ENCODE data around the gene RTF2. TPM values are rescaled to one million over a fixed set of nuclear protein-coding genes. Genes with fewer than 3 reads are reported as not detected.
A peak's percentile ranks its signal among the peaks of the same experiment; 100 is the strongest.

RTF2 gene
- polyA plus RNA-seq, 4 donors, result 70.2 to 83.5 (median 78.4) TPM

DNA sequence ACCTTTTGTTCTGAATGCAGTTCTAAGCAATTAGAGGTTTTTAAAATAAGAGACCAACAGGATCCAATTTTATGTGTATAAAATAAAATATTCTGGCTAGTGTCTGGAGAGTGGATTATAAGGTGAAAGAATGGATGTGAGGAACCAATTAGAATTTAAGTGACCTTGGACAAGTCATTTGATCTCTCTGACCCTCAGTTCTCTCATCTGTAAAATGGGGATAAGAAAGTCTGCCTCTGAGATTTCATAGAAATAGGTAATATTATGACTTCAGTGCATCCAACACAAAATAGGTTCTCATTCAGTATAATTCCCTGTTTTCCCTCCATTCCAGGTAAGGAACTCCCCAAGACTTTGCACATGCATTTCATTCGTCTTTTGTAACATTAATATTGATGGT, 37.5 kb upstream of the RTF2 start:
- Histone ChIP-seq H3K27ac (ENCODE audit: low read depth in 1 of 3, low read length in 2 of 3) (no peak overlapping the region), H3K36me3 (ENCODE audit: control insufficient read depth in 3 of 3, insufficient read depth in 2 of 3, low read depth in 1 of 3, low read length in 3 of 3) (no peaks in the 10 kb centered on the region), H3K27me3 (ENCODE audit: control insufficient read depth in 3 of 3, insufficient read depth in 3 of 3, low read length in 3 of 3) (no peaks in the 10 kb centered on the region), H3K4me3 (ENCODE audit: low read depth in 1 of 3, low read length in 3 of 3) (no peak overlapping the region), H3K9me3 (ENCODE audit: control insufficient read depth in 2 of 2, insufficient read depth in 1 of 2, low read depth in 1 of 2, low read length in 1 of 2) (no peaks in the 10 kb centered on the region), H3K4me1 (ENCODE audit: control insufficient read depth in 3 of 3, insufficient read depth in 2 of 3, low read depth in 1 of 3, low read length in 2 of 3) (peaks cover 0 to 5% (median 0%) of the 10 kb centered on the region in 3 donors)
- 75 to 91% (median 88%) methylated on average over 1 of the region's 1 CpG for WGBS, 3 donors
- FAIRE-seq, result no peak
- DNase-seq, result no peak

DNA sequence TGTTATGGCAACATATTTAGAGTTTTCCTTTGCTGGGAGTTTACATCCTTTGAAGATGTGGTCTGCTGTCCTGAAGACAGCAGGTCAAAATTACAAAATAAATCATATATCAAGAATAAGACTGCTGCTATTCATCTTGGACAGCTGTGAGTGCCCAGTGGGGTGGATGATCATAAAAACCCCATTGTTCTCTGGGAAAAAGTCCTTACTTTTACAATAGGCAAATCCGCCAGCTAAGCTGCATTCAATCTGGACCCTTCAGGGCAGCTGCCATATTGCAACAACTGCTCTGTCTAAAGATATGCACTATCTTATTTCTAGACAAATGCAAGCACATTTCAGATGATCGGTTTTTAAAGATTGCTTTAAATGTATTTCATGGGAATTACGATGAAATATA, 37.0 kb upstream of the RTF2 start:
- WGBS, 3 donors, result 76 to 90% (median 86%) methylated on average over 3 of the region's 3 CpGs
- FAIRE-seq, result no peak
- H3K4me3 ChIP-seq (ENCODE audit: low read depth in 1 of 3, low read length in 3 of 3), result no peak overlapping the region

DNA sequence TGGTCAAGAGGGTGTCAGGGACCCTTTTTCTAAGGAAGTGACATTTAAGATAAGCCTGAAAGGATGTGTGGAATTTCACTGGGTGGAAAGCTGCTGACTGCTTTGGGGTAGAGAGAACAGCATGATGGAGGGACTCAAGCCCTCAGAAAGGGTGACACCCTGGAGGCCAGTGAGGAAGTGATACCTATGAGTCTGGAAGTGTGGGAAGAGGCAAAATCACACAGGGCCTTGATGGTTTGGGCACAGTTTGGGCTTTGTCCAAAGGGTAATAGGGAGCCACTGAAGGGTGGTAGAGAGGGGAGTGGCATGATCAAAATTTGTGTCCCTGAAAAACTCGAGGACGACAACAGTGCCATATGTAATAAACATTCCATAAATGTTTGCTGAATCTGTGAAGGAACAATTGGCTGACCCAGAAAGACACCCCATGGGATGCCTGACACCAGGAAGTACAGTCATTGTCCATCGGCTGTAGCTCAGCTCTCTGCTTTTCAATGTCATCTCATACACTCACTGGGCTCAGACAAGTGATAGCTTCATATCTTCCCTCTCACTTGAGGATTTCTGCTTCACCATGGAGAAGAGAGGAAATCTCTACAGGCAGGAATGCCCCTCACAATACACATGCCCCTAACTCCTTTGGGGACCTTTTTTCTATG, 35.1 kb upstream of the RTF2 start:
- FAIRE-seq (no peak), DNase-seq (no peak)
- H3K27ac ChIP-seq (ENCODE audit: low read depth in 1 of 3, low read length in 2 of 3), result no peak overlapping the region
- H3K4me3 ChIP-seq (ENCODE audit: low read depth in 1 of 3, low read length in 3 of 3), result no peak overlapping the region
- no peaks in the 10 kb centered on the region for H3K36me3 ChIP-seq (ENCODE audit: control insufficient read depth in 3 of 3, insufficient read depth in 2 of 3, low read depth in 1 of 3, low read length in 3 of 3)
- no peaks in the 10 kb centered on the region for H3K27me3 ChIP-seq (ENCODE audit: control insufficient read depth in 3 of 3, insufficient read depth in 3 of 3, low read length in 3 of 3)
- H3K9me3 ChIP-seq (ENCODE audit: control insufficient read depth in 2 of 2, insufficient read depth in 1 of 2, low read depth in 1 of 2, low read length in 1 of 2), result no peaks in the 10 kb centered on the region
- 47 to 75% (median 58%) methylated on average over 3 of the region's 3 CpGs for WGBS, 3 donors
- H3K4me1 ChIP-seq (ENCODE audit: control insufficient read depth in 3 of 3, insufficient read depth in 2 of 3, low read depth in 1 of 3, low read length in 2 of 3), result peaks cover 0 to 5% (median 0%) of the 10 kb centered on the region in 3 donors

More for the DNA sequence above, 37.0 kb upstream of the RTF2 start:
- peaks cover 0 to 5% (median 0%) of the 10 kb centered on the region in 3 donors for H3K4me1 ChIP-seq (ENCODE audit: control insufficient read depth in 3 of 3, insufficient read depth in 2 of 3, low read depth in 1 of 3, low read length in 2 of 3)
- no peak overlapping the region for H3K27ac ChIP-seq (ENCODE audit: low read depth in 1 of 3, low read length in 2 of 3)
- no peaks in the 10 kb centered on the region for H3K36me3 ChIP-seq (ENCODE audit: control insufficient read depth in 3 of 3, insufficient read depth in 2 of 3, low read depth in 1 of 3, low read length in 3 of 3)
- H3K9me3 ChIP-seq (ENCODE audit: control insufficient read depth in 2 of 2, insufficient read depth in 1 of 2, low read depth in 1 of 2, low read length in 1 of 2), result no peaks in the 10 kb centered on the region
- H3K27me3 ChIP-seq (ENCODE audit: control insufficient read depth in 3 of 3, insufficient read depth in 3 of 3, low read length in 3 of 3), result no peaks in the 10 kb centered on the region
- no peak for DNase-seq

DNA sequence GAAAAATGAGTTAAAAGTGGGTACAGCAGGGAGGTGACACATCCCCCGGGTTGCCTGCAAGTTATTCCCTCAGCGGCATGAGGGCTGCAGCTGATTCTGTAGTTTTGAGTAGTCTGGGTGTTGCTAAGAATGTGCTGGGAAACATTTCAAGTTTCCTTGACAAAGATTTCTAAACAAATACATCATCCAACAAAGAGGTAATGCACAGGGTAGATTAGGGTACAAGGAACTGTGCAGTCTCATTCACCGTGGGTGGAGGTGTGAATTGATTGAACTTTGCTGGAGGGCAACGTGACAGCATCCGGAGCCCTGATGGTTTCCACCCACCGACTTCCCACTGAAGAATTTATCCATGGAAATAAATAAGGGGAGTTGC, 34.6 kb upstream of the RTF2 start:
- H3K9me3 ChIP-seq (ENCODE audit: control insufficient read depth in 2 of 2, insufficient read depth in 1 of 2, low read depth in 1 of 2, low read length in 1 of 2), result no peaks in the 10 kb centered on the region
- 48 to 61% (median 54%) methylated on average over 6 of the region's 6 CpGs for WGBS, 3 donors
- DNase-seq (no peak), FAIRE-seq (no peak)
- H3K27ac ChIP-seq (ENCODE audit: low read depth in 1 of 3, low read length in 2 of 3), result no peak overlapping the region
- no peak overlapping the region for H3K4me3 ChIP-seq (ENCODE audit: low read depth in 1 of 3, low read length in 3 of 3)
- H3K27me3 ChIP-seq (ENCODE audit: control insufficient read depth in 3 of 3, insufficient read depth in 3 of 3, low read length in 3 of 3), result no peaks in the 10 kb centered on the region
- no peaks in the 10 kb centered on the region for H3K36me3 ChIP-seq (ENCODE audit: control insufficient read depth in 3 of 3, insufficient read depth in 2 of 3, low read depth in 1 of 3, low read length in 3 of 3)
- peaks cover 0 to 5% (median 0%) of the 10 kb centered on the region in 3 donors for H3K4me1 ChIP-seq (ENCODE audit: control insufficient read depth in 3 of 3, insufficient read depth in 2 of 3, low read depth in 1 of 3, low read length in 2 of 3)

DNA sequence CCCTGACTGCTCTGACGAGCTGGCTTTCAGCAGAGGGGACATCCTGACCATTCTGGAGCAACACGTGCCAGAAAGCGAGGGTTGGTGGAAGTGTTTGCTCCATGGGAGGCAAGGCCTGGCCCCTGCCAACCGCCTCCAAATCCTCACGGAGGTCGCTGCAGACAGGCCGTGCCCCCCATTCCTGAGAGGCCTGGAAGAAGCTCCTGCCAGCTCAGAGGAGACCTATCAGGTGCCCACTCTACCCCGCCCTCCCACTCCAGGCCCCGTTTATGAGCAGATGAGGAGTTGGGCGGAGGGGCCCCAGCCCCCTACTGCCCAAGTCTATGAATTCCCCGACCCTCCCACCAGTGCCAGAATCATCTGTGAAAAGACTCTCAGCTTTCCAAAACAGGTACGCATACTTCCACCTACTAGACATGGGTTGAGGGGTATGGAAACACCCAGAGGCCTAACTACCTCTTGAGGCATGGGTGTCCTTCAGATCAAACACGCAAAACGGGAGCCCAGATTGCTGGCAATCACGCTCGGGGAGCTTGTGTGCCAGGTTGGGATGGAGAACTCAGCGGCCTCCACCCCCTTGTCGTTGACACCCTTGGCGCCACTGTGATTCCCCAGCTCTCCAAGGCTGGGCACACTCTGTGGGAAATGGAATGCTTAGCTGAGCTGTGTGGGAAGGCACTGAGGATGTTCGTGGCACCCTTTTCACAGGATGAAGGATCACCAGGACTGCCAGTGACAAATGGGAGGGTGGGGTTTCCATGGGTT, 31.0 kb upstream of the RTF2 start:
- no peaks in the 10 kb centered on the region for H3K9me3 ChIP-seq (ENCODE audit: control insufficient read depth in 2 of 2, insufficient read depth in 1 of 2, low read depth in 1 of 2, low read length in 1 of 2)
- H3K27me3 ChIP-seq (ENCODE audit: control insufficient read depth in 3 of 3, insufficient read depth in 3 of 3, low read length in 3 of 3), result no peaks in the 10 kb centered on the region
- WGBS, 3 donors, result 85 to 88% (median 87%) methylated on average over 20 of the region's 20 CpGs
- H3K4me3 ChIP-seq (ENCODE audit: low read depth in 1 of 3, low read length in 3 of 3), result no peak overlapping the region
- H3K4me1 ChIP-seq (ENCODE audit: control insufficient read depth in 3 of 3, insufficient read depth in 2 of 3, low read depth in 1 of 3, low read length in 2 of 3), result peaks cover 0 to 6% (median 5%) of the 10 kb centered on the region in 3 donors
- no peaks in the 10 kb centered on the region for H3K36me3 ChIP-seq (ENCODE audit: control insufficient read depth in 3 of 3, insufficient read depth in 2 of 3, low read depth in 1 of 3, low read length in 3 of 3)
- DNase-seq (no peak), FAIRE-seq (no peak)
- no peak overlapping the region for H3K27ac ChIP-seq (ENCODE audit: low read depth in 1 of 3, low read length in 2 of 3)

DNA sequence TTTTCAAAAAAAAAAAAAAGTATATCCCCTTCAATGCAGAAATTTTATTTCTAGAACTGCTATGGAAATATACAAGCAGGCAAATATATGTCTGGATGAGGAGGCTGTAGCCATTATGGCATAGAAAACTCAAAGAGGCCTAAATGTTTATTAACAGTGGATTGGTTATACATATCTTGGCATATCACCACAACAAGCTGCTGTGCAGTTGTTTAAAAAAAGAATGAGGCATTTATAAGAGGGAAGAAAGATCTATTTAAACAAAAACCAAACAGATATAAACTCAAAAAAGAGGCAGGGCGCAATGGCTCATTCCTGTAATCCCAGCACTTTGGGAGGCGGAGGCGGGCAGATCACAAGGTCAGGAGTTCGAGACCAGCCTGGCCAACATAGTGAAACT, 30.1 kb upstream of the RTF2 start:
- 83 to 93% (median 92%) methylated on average over 4 of the region's 4 CpGs for WGBS, 3 donors
- Histone ChIP-seq H3K4me1 (ENCODE audit: control insufficient read depth in 3 of 3, insufficient read depth in 2 of 3, low read depth in 1 of 3, low read length in 2 of 3) (peaks cover 0 to 6% (median 5%) of the 10 kb centered on the region in 3 donors), H3K27me3 (ENCODE audit: control insufficient read depth in 3 of 3, insufficient read depth in 3 of 3, low read length in 3 of 3) (no peaks in the 10 kb centered on the region), H3K27ac (ENCODE audit: low read depth in 1 of 3, low read length in 2 of 3) (no peak overlapping the region), H3K36me3 (ENCODE audit: control insufficient read depth in 3 of 3, insufficient read depth in 2 of 3, low read depth in 1 of 3, low read length in 3 of 3) (no peaks in the 10 kb centered on the region), H3K4me3 (ENCODE audit: low read depth in 1 of 3, low read length in 3 of 3) (no peak overlapping the region), H3K9me3 (ENCODE audit: control insufficient read depth in 2 of 2, insufficient read depth in 1 of 2, low read depth in 1 of 2, low read length in 1 of 2) (no peaks in the 10 kb centered on the region)
- FAIRE-seq (no peak), DNase-seq (no peak)

DNA sequence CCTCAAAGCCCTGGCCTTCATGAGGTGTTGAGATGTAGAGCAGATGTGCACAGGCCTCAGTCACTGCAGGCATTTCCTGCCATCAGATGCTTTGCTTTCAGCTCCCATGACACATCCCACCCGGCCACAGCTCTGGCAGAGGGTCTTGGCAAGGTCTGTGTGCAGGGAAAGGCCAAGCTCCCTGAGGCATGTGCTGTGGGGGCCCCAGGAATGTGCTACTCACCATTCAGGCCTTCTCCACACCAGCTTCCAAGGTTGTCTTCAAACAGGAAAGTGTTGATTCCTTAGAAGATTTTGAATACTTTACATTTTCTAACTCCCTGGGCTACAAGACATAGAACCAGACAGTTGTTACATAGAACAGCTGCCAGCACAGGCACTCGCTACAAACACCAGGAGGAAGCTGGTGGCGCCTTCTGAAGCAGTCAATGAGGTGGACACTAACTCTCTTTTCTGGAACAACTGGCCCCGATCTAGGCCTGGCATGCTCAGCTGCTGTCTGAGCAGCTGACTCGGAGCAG, 28.6 kb upstream of the RTF2 start:
- WGBS, 3 donors, result 48 to 65% (median 51%) methylated on average over 5 of the region's 5 CpGs
- Histone ChIP-seq H3K4me1 (ENCODE audit: control insufficient read depth in 3 of 3, insufficient read depth in 2 of 3, low read depth in 1 of 3, low read length in 2 of 3) (peaks cover 0 to 6% (median 0%) of the 10 kb centered on the region in 3 donors), H3K36me3 (ENCODE audit: control insufficient read depth in 3 of 3, insufficient read depth in 2 of 3, low read depth in 1 of 3, low read length in 3 of 3) (no peaks in the 10 kb centered on the region), H3K4me3 (ENCODE audit: low read depth in 1 of 3, low read length in 3 of 3) (no peak overlapping the region), H3K9me3 (ENCODE audit: control insufficient read depth in 2 of 2, insufficient read depth in 1 of 2, low read depth in 1 of 2, low read length in 1 of 2) (no peaks in the 10 kb centered on the region), H3K27me3 (ENCODE audit: control insufficient read depth in 3 of 3, insufficient read depth in 3 of 3, low read length in 3 of 3) (no peaks in the 10 kb centered on the region), H3K27ac (ENCODE audit: low read depth in 1 of 3, low read length in 2 of 3) (peak overlapping the region in 2 of 3 donors; percentile 14 to 38)
- DNase-seq, result no peak
- no peak for FAIRE-seq

DNA sequence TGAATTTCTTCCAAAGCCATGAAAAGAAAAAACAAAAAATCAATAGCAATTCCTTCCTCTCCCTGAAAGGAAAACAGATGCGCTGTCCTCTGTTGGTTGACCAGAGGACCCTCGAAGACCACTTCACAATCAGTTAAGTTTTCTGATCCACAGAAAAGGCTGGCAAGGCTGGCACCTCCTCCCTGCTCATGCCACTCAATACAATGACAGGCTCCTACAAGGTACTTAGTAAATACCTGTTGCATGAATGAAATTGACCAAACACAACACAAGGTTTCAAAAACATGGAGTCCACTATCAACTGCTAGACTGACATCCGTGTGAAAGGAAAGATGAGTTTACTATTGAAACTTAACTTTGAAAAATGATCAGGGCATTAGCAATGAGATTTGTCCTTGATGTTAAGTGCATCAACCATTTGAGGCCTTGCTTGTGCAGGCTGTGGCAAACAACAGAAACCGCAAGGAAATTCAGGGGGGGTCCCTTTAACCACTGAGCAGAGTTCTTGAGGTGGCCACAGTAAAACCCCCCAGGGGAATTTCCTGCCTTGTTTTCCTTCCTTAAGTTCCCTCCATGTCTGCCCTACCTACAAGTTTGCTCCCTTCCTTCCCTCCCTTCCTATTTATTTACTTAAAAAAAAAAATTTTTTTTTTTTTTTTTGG, 27.9 kb upstream of the RTF2 start:
- no peaks in the 10 kb centered on the region for H3K27me3 ChIP-seq (ENCODE audit: control insufficient read depth in 3 of 3, insufficient read depth in 3 of 3, low read length in 3 of 3)
- no peak for FAIRE-seq

More for the DNA sequence above, 27.9 kb upstream of the RTF2 start:
- WGBS, 3 donors, result 58 to 79% (median 63%) methylated on average over 4 of the region's 4 CpGs
- peak in 1 of 2 donors; percentile 21 for DNase-seq
- no peak overlapping the region for H3K4me3 ChIP-seq (ENCODE audit: low read depth in 1 of 3, low read length in 3 of 3)
- no peaks in the 10 kb centered on the region for H3K36me3 ChIP-seq (ENCODE audit: control insufficient read depth in 3 of 3, insufficient read depth in 2 of 3, low read depth in 1 of 3, low read length in 3 of 3)
- H3K4me1 ChIP-seq (ENCODE audit: control insufficient read depth in 3 of 3, insufficient read depth in 2 of 3, low read depth in 1 of 3, low read length in 2 of 3), result peaks cover 0 to 6% (median 0%) of the 10 kb centered on the region in 3 donors
- H3K27ac ChIP-seq (ENCODE audit: low read depth in 1 of 3, low read length in 2 of 3), result peak overlapping the region in 1 of 3 donors; percentile 14
- H3K9me3 ChIP-seq (ENCODE audit: control insufficient read depth in 2 of 2, insufficient read depth in 1 of 2, low read depth in 1 of 2, low read length in 1 of 2), result no peaks in the 10 kb centered on the region

Data from small intestine (tissue), 7 donors.